HEK293 (cell line): ENCODE data around the gene TMEM272.

Source experiments
- CTCF ChIA-PET: fragments of 350-600 bp; formaldehyde crosslinking; extraction: SDS; loops from one replicate; lab custom pipeline; 2021; ENCODE audit warnings: antibody characterized with exemption; lab: Yijun Ruan, JAX
- POLR2A ChIA-PET: fragments of 300-600 bp; formaldehyde crosslinking; extraction: SDS; loops from one replicate; lab custom pipeline; 2020; ENCODE audit warnings: antibody characterized with exemption, inconsistent platforms; lab: Yijun Ruan, JAX
- H3K27ac ChIP-seq: fragments of 200-500 bp; sonication (Bioruptor generic); 2 replicates; pipeline ENCODE4 v1.5.1; 2014; ENCODE audit warnings: low read depth, low read length, control low read depth, inconsistent platforms; ENCODE audit errors: extremely low read depth
- H3K36me3 ChIP-seq, 2 experiments: fragments of 200-500 bp in 1 of 2; sonication (Bioruptor generic) in 1 of 2; 1 replicate in 1 of 2; 2 replicates in 1 of 2; pipeline ENCODE4 v1.5.1; 2014 to 2017; ENCODE audit warnings: inconsistent platforms in 2 of 2, low read length in 2 of 2; ENCODE audit not compliant: control insufficient read depth in 2 of 2, insufficient read depth in 1 of 2
- H3K4me1 ChIP-seq: fragments of 200-500 bp; sonication (Bioruptor generic); 2 replicates; pipeline ENCODE4 v1.5.1; 2014; ENCODE audit warnings: mild to moderate bottlenecking, low read length, inconsistent platforms; ENCODE audit not compliant: control insufficient read depth, insufficient read depth
- H3K4me3 ChIP-seq: 2 replicates; pipeline ENCODE4 v1.5.1; 2011; ENCODE audit warnings: low read depth, mild to moderate bottlenecking, control low read depth, low read length, moderate library complexity
- H3K9me3 ChIP-seq: fragments of 200-500 bp; sonication (Bioruptor generic); 2 replicates; pipeline ENCODE4 v1.5.1; 2014; ENCODE audit warnings: low read depth, low read length, inconsistent platforms; ENCODE audit not compliant: control insufficient read depth, insufficient read depth
- GLIS1 ChIP-seq: fragments of 450-650 bp; formaldehyde crosslinking; IDR thresholded peaks from 2 replicates; pipeline ENCODE4 v1.5.1; 2016; ENCODE audit warnings: missing biosample characterization, missing genetic modification characterization
- HOXA7 ChIP-seq: sonication (generic); formaldehyde crosslinking; IDR thresholded peaks from 2 replicates; pipeline ENCODE4 v1.8.1; 2022; ENCODE audit warnings: missing genetic modification reagents, borderline replicate concordance
- PRDM1 ChIP-seq: fragments of 450-650 bp; formaldehyde crosslinking; IDR thresholded peaks from 2 replicates; pipeline ENCODE4; 2016; ENCODE audit warnings: missing biosample characterization, missing genetic modification characterization
- ZBTB48 ChIP-seq: fragments of 450-650 bp; formaldehyde crosslinking; IDR thresholded peaks from 2 replicates; pipeline ENCODE4 v1.5.1; 2016; ENCODE audit warnings: missing biosample characterization, missing genetic modification characterization
- ZFP3 ChIP-seq: fragments of 450-650 bp; formaldehyde crosslinking; IDR thresholded peaks from 2 replicates; pipeline ENCODE4 v1.5.1; 2016; ENCODE audit warnings: low read depth, missing biosample characterization, missing genetic modification characterization
- ZIC2 ChIP-seq: fragments of 450-650 bp; formaldehyde crosslinking; IDR thresholded peaks from 2 replicates; pipeline ENCODE4 v1.5.1; 2016; ENCODE audit warnings: missing biosample characterization, missing genetic modification characterization
- ZNF140 ChIP-seq: fragments of 450-650 bp; formaldehyde crosslinking; IDR thresholded peaks from 2 replicates; pipeline ENCODE4 v1.5.1; 2016; ENCODE audit warnings: missing biosample characterization, missing genetic modification characterization
- ZNF148 ChIP-seq: fragments of 450-650 bp; formaldehyde crosslinking; IDR thresholded peaks from 2 replicates; pipeline ENCODE4 v1.5.0; 2017; ENCODE audit warnings: missing biosample characterization, missing genetic modification characterization, borderline replicate concordance
- ZNF174 ChIP-seq: fragments of 450-650 bp; formaldehyde crosslinking; IDR thresholded peaks from 2 replicates; pipeline ENCODE4 v1.5.0; 2017; ENCODE audit warnings: missing biosample characterization, mild to moderate bottlenecking, missing genetic modification characterization
- ZNF211 ChIP-seq: fragments of 450-650 bp; formaldehyde crosslinking; IDR thresholded peaks from 2 replicates; pipeline ENCODE4 v1.5.1; 2016; ENCODE audit warnings: low read depth, missing biosample characterization, missing genetic modification characterization
- ZNF24 ChIP-seq: fragments of 450-650 bp; formaldehyde crosslinking; IDR thresholded peaks from 2 replicates; pipeline ENCODE4 v1.5.1; 2016; ENCODE audit warnings: missing biosample characterization, missing genetic modification characterization
- ZNF324 ChIP-seq: fragments of 450-650 bp; formaldehyde crosslinking; IDR thresholded peaks from 2 replicates; pipeline ENCODE4 v1.5.1; 2016; ENCODE audit warnings: missing biosample characterization, missing genetic modification characterization
- ZNF530 ChIP-seq: fragments of 450-650 bp; formaldehyde crosslinking; IDR thresholded peaks from 2 replicates; pipeline ENCODE4 v1.5.1; 2016; ENCODE audit warnings: low read depth, missing biosample characterization, missing genetic modification characterization
- ZNF560 ChIP-seq: fragments of 450-650 bp; formaldehyde crosslinking; IDR thresholded peaks from 2 replicates; pipeline ENCODE4 v1.5.1; 2017; ENCODE audit warnings: missing biosample characterization, missing genetic modification characterization, borderline replicate concordance
- ZNF585B ChIP-seq: fragments of 450-650 bp; formaldehyde crosslinking; IDR thresholded peaks from 2 replicates; pipeline ENCODE4 v1.5.1; 2016; ENCODE audit warnings: missing biosample characterization, missing genetic modification characterization
- ZNF658 ChIP-seq: fragments of 450-650 bp; formaldehyde crosslinking; IDR thresholded peaks from 2 replicates; pipeline ENCODE4; 2016; ENCODE audit warnings: missing biosample characterization, missing genetic modification characterization
- ZNF707 ChIP-seq: fragments of 450-650 bp; formaldehyde crosslinking; IDR thresholded peaks from 2 replicates; pipeline ENCODE4 v1.5.1; 2016; ENCODE audit warnings: missing biosample characterization, missing genetic modification characterization
- ZXDB ChIP-seq: fragments of 450-650 bp; formaldehyde crosslinking; IDR thresholded peaks from 2 replicates; pipeline ENCODE4 v1.5.1; 2016; ENCODE audit warnings: missing biosample characterization, missing genetic modification characterization
- TF ChIP-seq, protein P1 (sequence below): fragments of 450-650 bp; formaldehyde crosslinking; IDR thresholded peaks from 2 replicates; pipeline ENCODE4 v1.5.1; 2016; ENCODE audit warnings: missing biosample characterization, missing genetic modification characterization
- TF ChIP-seq, protein P2 (sequence below): fragments of 450-650 bp; formaldehyde crosslinking; IDR thresholded peaks from 2 replicates; pipeline ENCODE4 v1.5.1; 2016; ENCODE audit warnings: missing biosample characterization, missing genetic modification characterization
- TF ChIP-seq, protein P3 (sequence below): fragments of 450-650 bp; formaldehyde crosslinking; IDR thresholded peaks from 2 replicates; pipeline ENCODE4 v1.5.1; 2016; ENCODE audit warnings: missing biosample characterization, missing genetic modification characterization

TMEM272 gene

DNA sequence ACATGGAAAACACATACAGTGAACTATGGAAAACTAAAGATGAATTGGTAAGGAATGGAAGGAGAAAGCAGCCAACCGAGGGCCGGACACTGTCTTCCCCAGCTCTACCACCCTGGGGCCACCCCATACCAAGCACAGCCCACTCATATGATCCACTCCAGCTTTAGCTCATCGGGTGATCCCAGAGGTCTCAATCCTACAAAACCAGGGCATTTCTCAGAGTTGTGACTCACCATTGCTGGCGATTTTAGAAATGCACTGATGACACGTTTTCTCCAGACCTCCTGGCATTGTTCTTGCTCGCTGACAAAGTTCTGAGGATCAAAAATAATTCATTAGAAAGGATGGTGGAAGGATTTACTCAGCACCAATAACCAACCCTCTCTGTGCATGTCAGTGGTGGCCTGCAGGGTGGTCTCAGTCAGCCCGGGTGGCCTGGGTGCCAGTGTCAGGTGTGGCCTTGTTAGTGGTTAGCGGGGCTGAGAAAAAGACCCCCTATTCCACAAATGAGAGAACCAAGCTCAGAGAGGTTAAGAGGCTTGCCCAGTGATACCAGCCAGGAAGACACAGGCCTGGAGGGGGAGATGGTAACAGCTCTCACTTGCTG lies 6.6 kb downstream of the TMEM272 start (continued):
- no peak for TF ChIP-seq ZNF560 (tag by site-specific recombination)

- no peak overlapping the region for H3K27ac ChIP-seq
- POLR2A ChIA-PET: no interaction called here
- TF ChIP-seq ZNF140 (tag by site-specific recombination) (no peak), ZXDB (tag by site-specific recombination) (no peak), HOXA7 (CRISPR knock-in tag) (no peak), ZNF324 (tag by site-specific recombination) (no peak), ZFP3 (tag by site-specific recombination) (no peak), ZNF658 (no peak), PRDM1 (tag by site-specific recombination) (no peak), ZNF707 (tag by site-specific recombination) (no peak), ZNF148 (tag by site-specific recombination) (no peak), ZNF211 (tag by site-specific recombination) (no peak)
- TF ChIP-seq, protein P1, sequence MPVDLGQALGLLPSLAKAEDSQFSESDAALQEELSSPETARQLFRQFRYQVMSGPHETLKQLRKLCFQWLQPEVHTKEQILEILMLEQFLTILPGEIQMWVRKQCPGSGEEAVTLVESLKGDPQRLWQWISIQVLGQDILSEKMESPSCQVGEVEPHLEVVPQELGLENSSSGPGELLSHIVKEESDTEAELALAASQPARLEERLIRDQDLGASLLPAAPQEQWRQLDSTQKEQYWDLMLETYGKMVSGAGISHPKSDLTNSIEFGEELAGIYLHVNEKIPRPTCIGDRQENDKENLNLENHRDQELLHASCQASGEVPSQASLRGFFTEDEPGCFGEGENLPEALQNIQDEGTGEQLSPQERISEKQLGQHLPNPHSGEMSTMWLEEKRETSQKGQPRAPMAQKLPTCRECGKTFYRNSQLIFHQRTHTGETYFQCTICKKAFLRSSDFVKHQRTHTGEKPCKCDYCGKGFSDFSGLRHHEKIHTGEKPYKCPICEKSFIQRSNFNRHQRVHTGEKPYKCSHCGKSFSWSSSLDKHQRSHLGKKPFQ (tag by site-specific recombination): no peak
- TF ChIP-seq, protein P2, sequence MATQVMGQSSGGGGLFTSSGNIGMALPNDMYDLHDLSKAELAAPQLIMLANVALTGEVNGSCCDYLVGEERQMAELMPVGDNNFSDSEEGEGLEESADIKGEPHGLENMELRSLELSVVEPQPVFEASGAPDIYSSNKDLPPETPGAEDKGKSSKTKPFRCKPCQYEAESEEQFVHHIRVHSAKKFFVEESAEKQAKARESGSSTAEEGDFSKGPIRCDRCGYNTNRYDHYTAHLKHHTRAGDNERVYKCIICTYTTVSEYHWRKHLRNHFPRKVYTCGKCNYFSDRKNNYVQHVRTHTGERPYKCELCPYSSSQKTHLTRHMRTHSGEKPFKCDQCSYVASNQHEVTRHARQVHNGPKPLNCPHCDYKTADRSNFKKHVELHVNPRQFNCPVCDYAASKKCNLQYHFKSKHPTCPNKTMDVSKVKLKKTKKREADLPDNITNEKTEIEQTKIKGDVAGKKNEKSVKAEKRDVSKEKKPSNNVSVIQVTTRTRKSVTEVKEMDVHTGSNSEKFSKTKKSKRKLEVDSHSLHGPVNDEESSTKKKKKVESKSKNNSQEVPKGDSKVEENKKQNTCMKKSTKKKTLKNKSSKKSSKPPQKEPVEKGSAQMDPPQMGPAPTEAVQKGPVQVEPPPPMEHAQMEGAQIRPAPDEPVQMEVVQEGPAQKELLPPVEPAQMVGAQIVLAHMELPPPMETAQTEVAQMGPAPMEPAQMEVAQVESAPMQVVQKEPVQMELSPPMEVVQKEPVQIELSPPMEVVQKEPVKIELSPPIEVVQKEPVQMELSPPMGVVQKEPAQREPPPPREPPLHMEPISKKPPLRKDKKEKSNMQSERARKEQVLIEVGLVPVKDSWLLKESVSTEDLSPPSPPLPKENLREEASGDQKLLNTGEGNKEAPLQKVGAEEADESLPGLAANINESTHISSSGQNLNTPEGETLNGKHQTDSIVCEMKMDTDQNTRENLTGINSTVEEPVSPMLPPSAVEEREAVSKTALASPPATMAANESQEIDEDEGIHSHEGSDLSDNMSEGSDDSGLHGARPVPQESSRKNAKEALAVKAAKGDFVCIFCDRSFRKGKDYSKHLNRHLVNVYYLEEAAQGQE (tag by site-specific recombination): no peak
- H3K4me1 ChIP-seq: no peaks in the 10 kb centered on the region
- no peak overlapping the region for H3K4me3 ChIP-seq
- no peaks in the 10 kb centered on the region for H3K36me3 ChIP-seq
- CTCF ChIA-PET: no interaction called here
- H3K9me3 ChIP-seq: no peaks in the 10 kb centered on the region
Observed at GRCh38 chr13:51837016-51837415, 8.0 kb downstream of the TMEM272 start.

DNA sequence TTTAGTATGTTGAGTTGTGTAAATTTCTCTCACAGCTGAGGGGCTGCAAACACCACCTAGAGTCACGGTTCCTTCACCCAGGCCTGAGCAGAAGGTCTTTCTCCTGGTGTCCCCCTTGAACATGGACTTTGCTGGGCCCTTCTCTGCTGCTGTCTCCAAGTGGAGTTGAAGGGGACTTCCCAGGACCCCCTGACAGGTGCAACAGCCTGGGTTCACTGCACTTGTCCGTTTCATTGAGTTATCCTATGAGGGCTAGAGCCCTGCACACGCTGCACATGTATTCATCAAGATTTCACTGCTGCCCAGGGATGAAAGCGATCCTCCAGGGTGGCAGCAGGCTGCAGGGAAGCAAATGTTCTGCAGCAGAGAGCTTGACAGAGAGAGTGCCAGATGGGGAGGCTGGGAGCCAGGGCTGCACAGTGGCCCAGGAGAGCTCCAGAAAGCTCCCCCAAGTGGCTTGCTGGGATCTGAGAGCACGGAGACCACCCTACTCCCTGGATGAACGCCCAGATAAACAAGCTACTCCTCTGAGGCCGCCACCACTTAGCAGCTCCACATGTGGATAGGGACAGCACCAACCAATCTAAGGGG lies 10.3 kb downstream of the TMEM272 start:
- ChIA-PET CTCF (interaction anchor here (0.8 to 1.8 kb wide), 5 partner anchors 10 to 616 kb away, joined by 3 to 5 read pairs (median 3); partner anchors contain the start of gene VPS36), POLR2A (no interaction called here)
- TF ChIP-seq, protein P3, sequence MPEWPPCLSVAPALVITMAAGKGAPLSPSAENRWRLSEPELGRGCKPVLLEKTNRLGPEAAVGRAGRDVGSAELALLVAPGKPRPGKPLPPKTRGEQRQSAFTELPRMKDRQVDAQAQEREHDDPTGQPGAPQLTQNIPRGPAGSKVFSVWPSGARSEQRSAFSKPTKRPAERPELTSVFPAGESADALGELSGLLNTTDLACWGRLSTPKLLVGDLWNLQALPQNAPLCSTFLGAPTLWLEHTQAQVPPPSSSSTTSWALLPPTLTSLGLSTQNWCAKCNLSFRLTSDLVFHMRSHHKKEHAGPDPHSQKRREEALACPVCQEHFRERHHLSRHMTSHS (tag by site-specific recombination): no peak
- no peak for TF ChIP-seq ZNF530 (tag by site-specific recombination)
- peak; percentile 23; the same call in 1 of the 2 replicates for TF ChIP-seq ZIC2 (tag by site-specific recombination)
- TF ChIP-seq GLIS1 (tag by site-specific recombination): peak; percentile 72
- TF ChIP-seq ZNF174 (tag by site-specific recombination): no peak
- no peak for TF ChIP-seq ZBTB48
- no peak for TF ChIP-seq ZNF24
- no peak for TF ChIP-seq ZNF585B (tag by site-specific recombination)
- Histone ChIP-seq H3K9me3 (no peaks in the 10 kb centered on the region), H3K27ac (no peak overlapping the region), H3K4me3 (no peak overlapping the region), H3K4me1 (no peaks in the 10 kb centered on the region), H3K36me3 (no peaks in the 10 kb centered on the region)
